GM19099 (cell line): ENCODE measurements around the gene CRISP1.

Experiments used
- POLR2A ChIP-seq: IDR thresholded peaks from 3 replicates; pipeline ENCODE4 v1.6.1; 2011; ENCODE audit warnings: low read depth; ENCODE audit not compliant: insufficient read length; ENCODE audit errors: extremely low read depth

Gene CRISP1

GRCh38 chr6:49866485-49866943 lies at the start of gene CRISP1:
Gene CRISP1, minus strand, starts transcription at chr6:49866535. Its CDS starts 9,135 bp downstream, at chr6:49857400.
- TF ChIP-seq POLR2A: no peak

GRCh38 chr6:49915035-49915434 lies 48.7 kb upstream of the CRISP1 start:
- no peak for TF ChIP-seq POLR2A

- TF ChIP-seq POLR2A: no peak
These were observed 47.5 kb upstream of the CRISP1 start for GRCh38 chr6:49913636-49914375.

- no peak for TF ChIP-seq POLR2A
These were observed 45.9 kb upstream of the CRISP1 start for GRCh38 chr6:49912196-49912595.

GRCh38 chr6:49911252-49911651 lies 44.9 kb upstream of the CRISP1 start:
- no peak for TF ChIP-seq POLR2A

GRCh38 chr6:49909563-49909962 lies 43.2 kb upstream of the CRISP1 start:
- TF ChIP-seq POLR2A: no peak

GRCh38 chr6:49906526-49906925 lies 40.2 kb upstream of the CRISP1 start:
- TF ChIP-seq POLR2A: no peak

- TF ChIP-seq POLR2A: no peak
These were observed 39.0 kb upstream of the CRISP1 start for GRCh38 chr6:49905296-49905695.

- TF ChIP-seq POLR2A: no peak
These were observed 36.5 kb upstream of the CRISP1 start for GRCh38 chr6:49902856-49903255.

GRCh38 chr6:49898904-49899566 lies 32.7 kb upstream of the CRISP1 start:
- no peak for TF ChIP-seq POLR2A

GRCh38 chr6:49892280-49892679 lies 25.9 kb upstream of the CRISP1 start:
- no peak for TF ChIP-seq POLR2A

- TF ChIP-seq POLR2A: no peak
These were observed 24.7 kb upstream of the CRISP1 start for GRCh38 chr6:49890988-49891387.

GRCh38 chr6:49888742-49889431 lies 22.6 kb upstream of the CRISP1 start:
- no peak for TF ChIP-seq POLR2A

- no peak for TF ChIP-seq POLR2A
These were observed 2.7 kb upstream of the CRISP1 start for GRCh38 chr6:49868951-49869529.

- no peak for TF ChIP-seq POLR2A
These were observed 10.1 kb downstream of the CRISP1 start for GRCh38 chr6:49856282-49856681.
